AG04450 (cell line): ENCODE data around the gene RPGR. TPM values are rescaled to one million over a fixed set of nuclear protein-coding genes. Genes with fewer than 3 reads are reported as not detected.

Experiments used
- CTCF ChIA-PET: fragments of 300-600, 350-600 bp; formaldehyde crosslinking; extraction: SDS; loops from one replicate; lab custom pipeline; 2022; ENCODE audit warnings: antibody characterized with exemption, inconsistent platforms; lab: Charles Lee
- POLR2A ChIA-PET: fragments of 350-600 bp; formaldehyde crosslinking; extraction: SDS; loops from one replicate; lab custom pipeline; 2021; ENCODE audit warnings: antibody characterized with exemption, inconsistent platforms; lab: Yijun Ruan, JAX
- DNase-seq: peaks from one replicate; pipeline ENCODE4 v3.0.0-alpha.2; 2011; ENCODE audit warnings: low read depth, low spot score
- H3K27ac ChIP-seq: one replicate; pipeline ENCODE4 v1.5.1; 2012; ENCODE audit warnings: low read depth, low read length, control low read depth
- H3K27me3 ChIP-seq: one replicate; pipeline ENCODE4 v1.6.0; 2012; ENCODE audit warnings: low read length; ENCODE audit not compliant: control insufficient read depth, insufficient read depth
- H3K4me3 ChIP-seq: 2 replicates; pipeline ENCODE4 v1.5.1; 2011; ENCODE audit warnings: mild to moderate bottlenecking, low read depth, low read length, control low read depth
- H3K9me3 ChIP-seq: 2 replicates; pipeline ENCODE4 v1.5.1; 2012; ENCODE audit warnings: low read length; ENCODE audit not compliant: control insufficient read depth, insufficient read depth
- CTCF ChIP-seq: IDR thresholded peaks from 2 replicates; pipeline ENCODE4 v1.5.1; 2011; ENCODE audit warnings: low read depth, low read length, control low read depth, inconsistent platforms
- polyA plus RNA-seq: library from polyadenylated mRNA; depleted of rRNA; stranded (reverse); fragments of >200 nt; gene quantifications from 2 replicates; pipeline ENCODE4 v1.2.3, GENCODE V29; 2011; rRNA removed
- small RNA-seq: library from RNA; depleted of rRNA; stranded (forward); fragments of <200 nt; gene quantifications from one replicate; pipeline ENCODE3, GENCODE V24; 2012; ENCODE audit warnings: low read depth; ENCODE audit not compliant: insufficient read length

The RPGR gene
- polyA plus RNA-seq, 1 experiment: 2.0 TPM

GRCh38 chrX:38220024-38220414 is 107.3 kb downstream of the RPGR start:
- Histone ChIP-seq H3K27ac (no peak overlapping the region), H3K4me3 (peak overlapping the region; percentile 65), H3K9me3 (no peaks in the 10 kb centered on the region), H3K27me3 (no peaks in the 10 kb centered on the region)
- POLR2A ChIA-PET: interaction anchor here (0.6 kb wide), 1 partner anchor 62 kb away, joined by 3 read pairs; no protein-coding TSS in a partner anchor
- CTCF ChIA-PET: interaction anchor here (0.7 to 3.4 kb wide), 12 partner anchors 9 to 249 kb away, joined by 3 to 21 read pairs (median 6); partner anchors contain the start of gene RPGR
- TF ChIP-seq CTCF: peak; percentile 47
- no peak for DNase-seq

Small RNA genes within 50 kb of the gene (small RNA-seq; reads per million reads assigned to genes)
- not detected for gene RF00322

Other genes starting within 250 kb of the RPGR start
- gene SRPX, start 106.6 kb downstream of the RPGR start, polyA plus RNA-seq: 49.6 and 53.5 TPM in 2 replicates
- gene OTC, start 25.1 kb upstream of the RPGR start, polyA plus RNA-seq: not detected in 2 replicates
- gene TSPAN7, start 234.0 kb upstream of the RPGR start, polyA plus RNA-seq: 0.07 TPM in 1 of 2 replicates, not detected in the other